ENCODE data around the gene OR5H15.

DNA sequence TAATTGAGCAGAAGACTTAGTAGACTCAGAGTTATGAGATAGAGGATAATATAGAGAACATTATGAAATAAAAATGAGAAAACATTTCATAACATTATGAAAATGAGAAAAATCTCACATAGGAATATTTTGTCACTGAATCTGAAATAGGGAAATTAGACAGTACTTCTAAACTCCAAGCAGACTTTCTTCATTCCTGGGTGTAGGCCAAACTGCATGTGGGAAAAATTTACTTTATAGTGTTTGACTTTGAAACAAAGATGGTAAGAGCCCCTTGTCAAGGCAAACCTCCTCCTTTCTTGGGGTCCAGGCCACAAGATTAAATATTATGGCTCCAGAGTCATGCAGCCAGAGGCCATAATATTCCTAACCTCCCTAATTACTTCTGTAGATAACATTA, 26.0 kb upstream of the OR5H15 start:
- TF ChIP-seq, protein P1, sequence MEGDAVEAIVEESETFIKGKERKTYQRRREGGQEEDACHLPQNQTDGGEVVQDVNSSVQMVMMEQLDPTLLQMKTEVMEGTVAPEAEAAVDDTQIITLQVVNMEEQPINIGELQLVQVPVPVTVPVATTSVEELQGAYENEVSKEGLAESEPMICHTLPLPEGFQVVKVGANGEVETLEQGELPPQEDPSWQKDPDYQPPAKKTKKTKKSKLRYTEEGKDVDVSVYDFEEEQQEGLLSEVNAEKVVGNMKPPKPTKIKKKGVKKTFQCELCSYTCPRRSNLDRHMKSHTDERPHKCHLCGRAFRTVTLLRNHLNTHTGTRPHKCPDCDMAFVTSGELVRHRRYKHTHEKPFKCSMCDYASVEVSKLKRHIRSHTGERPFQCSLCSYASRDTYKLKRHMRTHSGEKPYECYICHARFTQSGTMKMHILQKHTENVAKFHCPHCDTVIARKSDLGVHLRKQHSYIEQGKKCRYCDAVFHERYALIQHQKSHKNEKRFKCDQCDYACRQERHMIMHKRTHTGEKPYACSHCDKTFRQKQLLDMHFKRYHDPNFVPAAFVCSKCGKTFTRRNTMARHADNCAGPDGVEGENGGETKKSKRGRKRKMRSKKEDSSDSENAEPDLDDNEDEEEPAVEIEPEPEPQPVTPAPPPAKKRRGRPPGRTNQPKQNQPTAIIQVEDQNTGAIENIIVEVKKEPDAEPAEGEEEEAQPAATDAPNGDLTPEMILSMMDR (IDR thresholded peaks at IDR 0.05; ENCODE audit: poor library complexity, severe bottlenecking), result no peak
- TF ChIP-seq RAD21 (conservative IDR thresholded peaks at IDR 0.05) (no peak), POLR2AphosphoS5 (IDR thresholded peaks at IDR 0.05) (no peak), EP300 (conservative IDR thresholded peaks at IDR 0.05; ENCODE audit: poor library complexity, severe bottlenecking) (no peak), SMC3 (conservative IDR thresholded peaks at IDR 0.05; ENCODE audit: poor library complexity) (no peak), EZH2 (IDR thresholded peaks at IDR 0.05; ENCODE audit: borderline replicate concordance, insufficient read depth, low read length, poor library complexity, severe bottlenecking) (no peak), TAF1 (IDR thresholded peaks at IDR 0.05; ENCODE audit: low read depth) (no peak)
- TF ChIP-seq, protein P2, sequence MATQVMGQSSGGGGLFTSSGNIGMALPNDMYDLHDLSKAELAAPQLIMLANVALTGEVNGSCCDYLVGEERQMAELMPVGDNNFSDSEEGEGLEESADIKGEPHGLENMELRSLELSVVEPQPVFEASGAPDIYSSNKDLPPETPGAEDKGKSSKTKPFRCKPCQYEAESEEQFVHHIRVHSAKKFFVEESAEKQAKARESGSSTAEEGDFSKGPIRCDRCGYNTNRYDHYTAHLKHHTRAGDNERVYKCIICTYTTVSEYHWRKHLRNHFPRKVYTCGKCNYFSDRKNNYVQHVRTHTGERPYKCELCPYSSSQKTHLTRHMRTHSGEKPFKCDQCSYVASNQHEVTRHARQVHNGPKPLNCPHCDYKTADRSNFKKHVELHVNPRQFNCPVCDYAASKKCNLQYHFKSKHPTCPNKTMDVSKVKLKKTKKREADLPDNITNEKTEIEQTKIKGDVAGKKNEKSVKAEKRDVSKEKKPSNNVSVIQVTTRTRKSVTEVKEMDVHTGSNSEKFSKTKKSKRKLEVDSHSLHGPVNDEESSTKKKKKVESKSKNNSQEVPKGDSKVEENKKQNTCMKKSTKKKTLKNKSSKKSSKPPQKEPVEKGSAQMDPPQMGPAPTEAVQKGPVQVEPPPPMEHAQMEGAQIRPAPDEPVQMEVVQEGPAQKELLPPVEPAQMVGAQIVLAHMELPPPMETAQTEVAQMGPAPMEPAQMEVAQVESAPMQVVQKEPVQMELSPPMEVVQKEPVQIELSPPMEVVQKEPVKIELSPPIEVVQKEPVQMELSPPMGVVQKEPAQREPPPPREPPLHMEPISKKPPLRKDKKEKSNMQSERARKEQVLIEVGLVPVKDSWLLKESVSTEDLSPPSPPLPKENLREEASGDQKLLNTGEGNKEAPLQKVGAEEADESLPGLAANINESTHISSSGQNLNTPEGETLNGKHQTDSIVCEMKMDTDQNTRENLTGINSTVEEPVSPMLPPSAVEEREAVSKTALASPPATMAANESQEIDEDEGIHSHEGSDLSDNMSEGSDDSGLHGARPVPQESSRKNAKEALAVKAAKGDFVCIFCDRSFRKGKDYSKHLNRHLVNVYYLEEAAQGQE (IDR thresholded peaks at IDR 0.05; ENCODE audit: borderline replicate concordance), result no peak
